DOHH2 (cell line): ENCODE data around the gene CTXN3.

Experiments
- EZH2phosphoT487 ChIP-seq: fragments of 200-600 bp; sonication (generic); IDR thresholded peaks from 2 replicates; pipeline ENCODE4 v1.6.1; 2017; ENCODE audit warnings: borderline replicate concordance, mild to moderate bottlenecking, antibody characterized with exemption, low read length, moderate library complexity, mixed read lengths
- TF ChIP-seq, protein P1 (sequence below): fragments of 200-600 bp; sonication (generic); IDR thresholded peaks from one replicate; pipeline ENCODE4 v1.5.1; 2014; ENCODE audit warnings: antibody characterized with exemption, mild to moderate bottlenecking, low read depth, low read length; ENCODE audit not compliant: poor library complexity, severe bottlenecking

DNA sequence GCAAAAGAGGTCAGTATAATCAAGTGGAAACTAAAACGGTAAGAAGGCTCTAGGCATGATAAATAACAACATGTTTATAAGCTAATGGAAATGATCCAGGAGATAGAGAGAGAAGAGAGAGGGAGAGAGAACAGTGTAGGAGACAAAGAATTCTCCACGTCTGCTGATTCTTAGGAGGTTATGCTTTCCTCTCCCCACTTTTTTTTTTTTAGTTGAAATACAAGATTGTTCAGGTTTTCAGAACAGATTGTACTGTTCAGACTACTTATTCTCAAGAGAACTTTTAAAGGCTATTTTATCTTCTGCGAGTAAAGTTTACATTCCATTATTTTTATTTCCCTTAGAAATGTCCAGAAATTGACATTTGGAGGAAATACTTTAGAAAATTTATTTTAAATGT lies 58.3 kb downstream of the CTXN3 start:
- TF ChIP-seq, protein P1, sequence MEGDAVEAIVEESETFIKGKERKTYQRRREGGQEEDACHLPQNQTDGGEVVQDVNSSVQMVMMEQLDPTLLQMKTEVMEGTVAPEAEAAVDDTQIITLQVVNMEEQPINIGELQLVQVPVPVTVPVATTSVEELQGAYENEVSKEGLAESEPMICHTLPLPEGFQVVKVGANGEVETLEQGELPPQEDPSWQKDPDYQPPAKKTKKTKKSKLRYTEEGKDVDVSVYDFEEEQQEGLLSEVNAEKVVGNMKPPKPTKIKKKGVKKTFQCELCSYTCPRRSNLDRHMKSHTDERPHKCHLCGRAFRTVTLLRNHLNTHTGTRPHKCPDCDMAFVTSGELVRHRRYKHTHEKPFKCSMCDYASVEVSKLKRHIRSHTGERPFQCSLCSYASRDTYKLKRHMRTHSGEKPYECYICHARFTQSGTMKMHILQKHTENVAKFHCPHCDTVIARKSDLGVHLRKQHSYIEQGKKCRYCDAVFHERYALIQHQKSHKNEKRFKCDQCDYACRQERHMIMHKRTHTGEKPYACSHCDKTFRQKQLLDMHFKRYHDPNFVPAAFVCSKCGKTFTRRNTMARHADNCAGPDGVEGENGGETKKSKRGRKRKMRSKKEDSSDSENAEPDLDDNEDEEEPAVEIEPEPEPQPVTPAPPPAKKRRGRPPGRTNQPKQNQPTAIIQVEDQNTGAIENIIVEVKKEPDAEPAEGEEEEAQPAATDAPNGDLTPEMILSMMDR: no peak
- TF ChIP-seq EZH2phosphoT487: no peak
